Erythroblast (primary cell): ENCODE data around the gene IL23A.

Experiments used
- GATA1 ChIP-seq: IDR thresholded peaks from 2 replicates; pipeline ENCODE4 v1.6.1; 2011; ENCODE audit warnings: low read depth, mild to moderate bottlenecking, control low read depth, low read length, moderate library complexity
- POLR2A ChIP-seq: IDR thresholded peaks from 2 replicates; pipeline ENCODE4 v1.6.1; 2011; ENCODE audit warnings: mild to moderate bottlenecking, low read length

- TF ChIP-seq POLR2A (no peak), GATA1 (no peak)
Measured at GRCh38 chr12:56350662-56351061, 12.0 kb downstream of the IL23A start.
